Transverse colon (tissue), 3 donors: ENCODE results near the gene BDKRB2.

Experiments used
- CTCF ChIP-seq, 5 experiments: fragments of 200-600 bp in 3 of 5; fragments of 450-650 bp in 2 of 5; sonication (generic) in 3 of 5; IDR thresholded peaks; 1 replicate in 2 of 5; 2 replicates in 3 of 5; pipeline ENCODE4 v1.5.1; 2016 to 2017; ENCODE audit warnings: antibody characterized with exemption in 5 of 5, inconsistent platforms in 3 of 5, mild to moderate bottlenecking in 2 of 5, moderate library complexity in 1 of 5
- POLR2A ChIP-seq: fragments of 450-650 bp; IDR thresholded peaks from one replicate; pipeline ENCODE4 v1.6.1; 2016; ENCODE audit warnings: antibody characterized with exemption, mild to moderate bottlenecking, moderate library complexity

- no peak for TF ChIP-seq CTCF (IDR thresholded peaks at IDR 0.05)
- TF ChIP-seq POLR2A: no peak
These were observed 28.4 kb upstream of the BDKRB2 start for GRCh38 chr14:96176275-96176674.
